NB4 (cell line): ENCODE measurements around the gene TBC1D1.

Experiments used
- DNase-seq: peaks from one replicate; pipeline ENCODE4 v3.0.0; 2010; ENCODE audit warnings: low read depth
- H3K4me3 ChIP-seq: one replicate; pipeline ENCODE4 v1.5.1; 2011; ENCODE audit warnings: mild to moderate bottlenecking, low read depth, low read length, moderate library complexity
- MAX ChIP-seq: IDR thresholded peaks from 2 replicates; pipeline ENCODE4 v1.6.1; 2011; ENCODE audit warnings: low read depth, low read length
- MYC ChIP-seq: IDR thresholded peaks from 2 replicates; pipeline ENCODE4 v1.6.1; 2011; ENCODE audit warnings: low read depth, low read length
- POLR2A ChIP-seq: IDR thresholded peaks from 2 replicates; pipeline ENCODE4 v1.6.1; 2011; ENCODE audit warnings: mild to moderate bottlenecking; ENCODE audit not compliant: insufficient read length; ENCODE audit errors: extremely low read depth
- TF ChIP-seq, protein P1 (sequence below): IDR thresholded peaks from one replicate; pipeline ENCODE4 v1.5.1; 2012; ENCODE audit warnings: low read depth, low read length

Gene TBC1D1

GRCh38 chr4:38172078-38172477, 281.2 kb downstream of the TBC1D1 start:
- TF ChIP-seq, protein P1, sequence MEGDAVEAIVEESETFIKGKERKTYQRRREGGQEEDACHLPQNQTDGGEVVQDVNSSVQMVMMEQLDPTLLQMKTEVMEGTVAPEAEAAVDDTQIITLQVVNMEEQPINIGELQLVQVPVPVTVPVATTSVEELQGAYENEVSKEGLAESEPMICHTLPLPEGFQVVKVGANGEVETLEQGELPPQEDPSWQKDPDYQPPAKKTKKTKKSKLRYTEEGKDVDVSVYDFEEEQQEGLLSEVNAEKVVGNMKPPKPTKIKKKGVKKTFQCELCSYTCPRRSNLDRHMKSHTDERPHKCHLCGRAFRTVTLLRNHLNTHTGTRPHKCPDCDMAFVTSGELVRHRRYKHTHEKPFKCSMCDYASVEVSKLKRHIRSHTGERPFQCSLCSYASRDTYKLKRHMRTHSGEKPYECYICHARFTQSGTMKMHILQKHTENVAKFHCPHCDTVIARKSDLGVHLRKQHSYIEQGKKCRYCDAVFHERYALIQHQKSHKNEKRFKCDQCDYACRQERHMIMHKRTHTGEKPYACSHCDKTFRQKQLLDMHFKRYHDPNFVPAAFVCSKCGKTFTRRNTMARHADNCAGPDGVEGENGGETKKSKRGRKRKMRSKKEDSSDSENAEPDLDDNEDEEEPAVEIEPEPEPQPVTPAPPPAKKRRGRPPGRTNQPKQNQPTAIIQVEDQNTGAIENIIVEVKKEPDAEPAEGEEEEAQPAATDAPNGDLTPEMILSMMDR = no peak
- no peak for TF ChIP-seq POLR2A
- no peak for TF ChIP-seq MYC
- no peak for TF ChIP-seq MAX
- no peak overlapping the region for H3K4me3 ChIP-seq
- no peak for DNase-seq

DNA sequence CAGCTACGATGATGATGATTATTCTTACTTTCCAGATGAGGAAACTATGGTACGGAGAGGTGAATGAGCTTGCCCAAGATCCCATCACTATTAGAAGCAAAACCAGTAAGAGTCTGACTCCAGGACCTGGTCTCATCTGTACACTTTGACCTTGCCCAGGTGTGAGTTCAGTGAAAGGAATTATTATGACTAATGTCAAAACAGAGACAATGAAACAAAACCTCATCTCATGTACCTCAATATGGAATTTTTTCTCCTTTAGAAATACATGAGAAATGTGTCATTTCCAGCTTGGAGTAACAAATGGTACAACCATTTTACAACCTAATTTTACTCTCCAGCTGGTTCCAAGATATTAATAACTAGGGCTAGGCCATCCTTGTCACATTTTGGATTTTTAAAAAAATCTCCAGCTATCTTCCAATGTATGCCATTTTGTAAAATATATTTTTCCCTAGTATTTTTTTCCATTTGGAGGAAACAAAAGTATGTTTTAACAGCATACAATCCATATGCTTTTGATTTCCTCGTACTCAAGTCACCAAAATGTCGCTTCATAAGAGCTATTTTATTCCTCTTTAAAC, 283.1 kb downstream of the TBC1D1 start:
- DNase-seq = no peak
- no peak overlapping the region for H3K4me3 ChIP-seq
- no peak for TF ChIP-seq MAX
- TF ChIP-seq POLR2A = no peak
- no peak for TF ChIP-seq MYC
- TF ChIP-seq, protein P1 = no peak

DNA sequence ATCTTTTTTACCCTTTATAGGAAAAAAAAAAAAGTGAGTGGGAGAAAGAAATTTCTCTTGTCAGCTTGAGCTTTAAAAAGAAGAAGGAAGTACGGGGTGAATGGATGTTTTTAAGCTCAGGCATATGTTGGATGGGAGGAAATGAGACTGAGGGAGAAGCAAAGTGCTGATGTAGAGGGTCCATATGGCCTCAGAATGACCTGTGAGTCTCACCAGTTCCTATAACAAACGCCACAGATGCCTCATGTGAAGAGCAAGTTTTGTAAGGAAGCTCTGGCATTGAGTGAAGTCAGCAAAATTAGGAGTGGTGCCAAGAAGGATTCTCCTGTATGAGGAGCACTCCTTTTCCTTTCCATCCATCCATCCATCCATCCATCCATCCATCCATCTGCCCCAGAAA, 283.9 kb downstream of the TBC1D1 start:
- DNase-seq = peak; percentile 60

DNA sequence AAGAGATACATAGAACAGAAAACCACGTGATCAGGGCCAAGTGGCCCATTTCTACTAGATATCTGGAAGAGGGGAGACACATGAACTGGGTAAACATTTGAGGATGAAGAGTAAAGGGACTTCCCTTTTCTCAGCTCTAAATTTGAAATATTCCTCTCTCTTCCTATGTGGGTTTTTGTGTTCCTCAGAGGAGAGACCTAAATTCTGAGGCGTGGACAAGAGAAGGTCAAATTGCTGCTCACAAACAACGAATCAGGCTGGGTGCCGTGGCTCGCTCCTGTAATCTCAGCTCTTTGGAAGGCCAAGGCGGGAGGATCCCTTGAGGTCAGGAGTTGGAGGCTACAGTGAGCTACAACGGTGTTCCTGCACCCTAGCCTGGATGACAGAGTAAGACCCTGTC, 285.3 kb downstream of the TBC1D1 start:
- TF ChIP-seq, protein P1 = no peak
- TF ChIP-seq POLR2A (no peak), MAX (no peak), MYC (no peak)
- no peak for DNase-seq
- no peak overlapping the region for H3K4me3 ChIP-seq

More for the DNA sequence above, 283.9 kb downstream of the TBC1D1 start:
- TF ChIP-seq POLR2A (no peak), MAX (no peak)
- no peak overlapping the region for H3K4me3 ChIP-seq

- peak; percentile 77 for DNase-seq
- H3K4me3 ChIP-seq = peak overlapping the region; percentile 18
- TF ChIP-seq MYC (0 out of 2 replicates have a peak, but pooled peaks have one; percentile 6), POLR2A (no peak)
Measured at GRCh38 chr4:38177035-38177546, 286.2 kb downstream of the TBC1D1 start.

GRCh38 chr4:38177641-38178391, 286.9 kb downstream of the TBC1D1 start:
- TF ChIP-seq MYC (no peak), MAX (peak; percentile 51; the same call in 1 of the 2 replicates), POLR2A (no peak)
- TF ChIP-seq, protein P1 = no peak
- peak overlapping the region; percentile 18 for H3K4me3 ChIP-seq
- DNase-seq = peak; percentile 78
